WI38 (cell line): Measurements from ENCODE around the gene ASPG.

Source experiments
- H3K4me3 ChIP-seq: 2 replicates; pipeline ENCODE4 v1.5.1; 2011; ENCODE audit warnings: low read depth, mild to moderate bottlenecking, control low read depth, low read length
- TF ChIP-seq, protein P1 (sequence below): IDR thresholded peaks from 2 replicates; pipeline ENCODE4 v1.5.1; 2012; ENCODE audit warnings: low read depth, mild to moderate bottlenecking, control low read depth, low read length

ASPG gene

GRCh38 chr14:104099096-104100041 lies 13.9 kb downstream of the ASPG start:
- TF ChIP-seq, protein P1, sequence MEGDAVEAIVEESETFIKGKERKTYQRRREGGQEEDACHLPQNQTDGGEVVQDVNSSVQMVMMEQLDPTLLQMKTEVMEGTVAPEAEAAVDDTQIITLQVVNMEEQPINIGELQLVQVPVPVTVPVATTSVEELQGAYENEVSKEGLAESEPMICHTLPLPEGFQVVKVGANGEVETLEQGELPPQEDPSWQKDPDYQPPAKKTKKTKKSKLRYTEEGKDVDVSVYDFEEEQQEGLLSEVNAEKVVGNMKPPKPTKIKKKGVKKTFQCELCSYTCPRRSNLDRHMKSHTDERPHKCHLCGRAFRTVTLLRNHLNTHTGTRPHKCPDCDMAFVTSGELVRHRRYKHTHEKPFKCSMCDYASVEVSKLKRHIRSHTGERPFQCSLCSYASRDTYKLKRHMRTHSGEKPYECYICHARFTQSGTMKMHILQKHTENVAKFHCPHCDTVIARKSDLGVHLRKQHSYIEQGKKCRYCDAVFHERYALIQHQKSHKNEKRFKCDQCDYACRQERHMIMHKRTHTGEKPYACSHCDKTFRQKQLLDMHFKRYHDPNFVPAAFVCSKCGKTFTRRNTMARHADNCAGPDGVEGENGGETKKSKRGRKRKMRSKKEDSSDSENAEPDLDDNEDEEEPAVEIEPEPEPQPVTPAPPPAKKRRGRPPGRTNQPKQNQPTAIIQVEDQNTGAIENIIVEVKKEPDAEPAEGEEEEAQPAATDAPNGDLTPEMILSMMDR: no peak
- H3K4me3 ChIP-seq: no peak overlapping the region

DNA sequence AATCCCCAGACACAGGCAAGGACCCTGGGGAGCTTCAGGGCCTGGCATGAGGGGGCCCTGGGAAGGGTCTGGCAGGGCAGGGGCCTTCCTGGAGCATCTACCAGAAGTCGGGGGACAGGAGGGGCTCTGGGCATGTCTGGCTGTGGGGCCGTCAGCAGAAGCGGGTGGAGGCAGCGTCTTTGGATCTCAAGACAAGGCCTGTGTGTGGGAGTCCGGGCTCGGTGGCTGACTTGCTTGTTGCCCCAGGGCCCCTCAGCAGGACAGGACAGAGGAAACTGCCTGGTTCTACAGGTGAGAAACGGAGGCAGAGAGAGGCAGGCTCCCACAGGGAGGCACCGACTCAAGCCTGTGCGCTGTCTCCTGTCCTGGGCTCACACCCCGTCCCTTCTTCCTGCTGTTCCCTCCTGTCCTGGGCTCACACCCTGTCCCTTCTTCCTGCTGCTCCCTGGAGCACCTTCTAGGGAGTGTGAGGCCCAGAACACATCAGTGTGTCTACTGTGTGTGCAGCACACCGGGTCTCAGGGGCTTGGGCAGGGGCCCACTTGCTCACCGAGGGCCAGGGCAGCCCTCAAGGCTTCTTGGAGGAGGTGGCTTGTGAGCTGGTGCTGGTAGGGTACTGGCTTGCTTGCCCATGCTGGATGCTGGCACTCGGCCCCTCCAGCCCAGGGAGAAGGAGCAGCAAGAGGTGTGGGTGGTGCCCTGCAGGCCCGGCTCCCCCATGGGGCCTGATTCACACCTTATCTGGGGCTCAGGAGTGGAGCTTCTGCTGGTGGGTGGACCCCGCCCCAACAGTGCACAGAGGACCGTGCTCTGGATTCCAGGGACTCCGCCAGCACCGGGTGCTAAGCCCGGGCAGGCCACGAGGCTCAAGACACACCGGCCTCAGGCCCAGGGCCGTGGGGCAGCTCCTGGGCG lies 14.9 kb downstream of the ASPG start:
- TF ChIP-seq, protein P1: no peak
- H3K4me3 ChIP-seq: no peak overlapping the region

DNA sequence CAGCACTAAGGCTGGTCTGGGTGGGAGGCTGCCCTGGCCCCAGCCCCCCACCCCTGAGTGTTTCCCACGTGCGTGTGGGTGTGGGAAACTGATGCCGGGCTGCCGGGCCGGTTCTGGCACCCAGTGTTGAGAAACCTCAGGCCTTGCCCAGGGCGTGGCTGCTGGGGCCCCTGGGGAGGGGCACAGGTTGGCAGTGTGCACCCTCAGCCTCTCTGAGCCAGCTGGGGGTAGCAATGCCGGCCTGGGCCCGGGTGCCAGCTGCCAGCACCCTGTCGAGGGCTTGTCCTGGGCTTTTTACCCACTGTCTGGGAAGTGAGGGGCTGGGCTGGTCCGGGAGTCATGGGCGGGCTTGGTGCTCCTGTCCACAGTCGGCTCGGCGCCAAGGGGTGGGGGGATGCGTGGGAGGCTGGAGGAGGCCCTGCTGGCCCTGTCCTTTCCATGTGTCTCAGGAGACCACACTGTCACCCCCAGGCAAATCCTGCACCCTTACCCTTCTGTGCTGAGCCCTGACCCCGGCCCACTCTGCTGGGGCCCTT lies 15.7 kb downstream of the ASPG start:
- TF ChIP-seq, protein P1: no peak
- no peak overlapping the region for H3K4me3 ChIP-seq

- TF ChIP-seq, protein P1: no peak
- H3K4me3 ChIP-seq: no peak overlapping the region
Observed at GRCh38 chr14:104101651-104102281, 16.3 kb downstream of the ASPG start.

DNA sequence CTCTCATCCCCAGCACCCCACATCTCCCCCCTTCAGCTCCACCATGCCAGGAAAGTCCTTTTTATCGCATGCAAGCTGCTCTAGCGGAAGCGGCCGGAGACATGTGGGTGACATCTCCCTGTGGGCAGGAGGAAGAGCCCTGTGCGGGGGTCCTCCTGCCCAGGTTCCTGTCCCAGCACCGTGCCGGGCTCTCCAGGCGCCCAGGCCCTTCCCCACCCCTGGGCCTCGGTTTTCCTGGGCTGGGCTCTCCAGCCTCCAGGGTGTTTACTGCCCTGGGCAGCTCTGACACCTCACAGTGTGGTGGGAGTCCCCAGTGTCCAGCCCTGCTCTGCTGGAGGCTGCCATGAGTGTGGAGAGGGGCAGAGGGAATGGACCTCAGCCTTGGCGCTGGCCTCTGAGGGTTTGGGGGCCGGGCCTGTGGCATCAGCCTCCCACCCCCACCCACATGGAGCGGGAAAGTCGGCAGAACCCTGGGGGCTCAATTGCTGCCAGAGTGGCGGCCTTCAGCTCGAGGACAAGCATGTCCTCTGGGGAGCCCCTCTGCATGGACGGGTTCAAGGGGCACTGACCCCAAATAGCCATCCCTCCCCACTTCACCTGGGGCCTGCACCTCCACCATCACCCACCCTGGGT lies 16.9 kb downstream of the ASPG start:
- TF ChIP-seq, protein P1: no peak
- H3K4me3 ChIP-seq: no peak overlapping the region

GRCh38 chr14:104103061-104103445 lies 17.6 kb downstream of the ASPG start:
- TF ChIP-seq, protein P1: no peak

More at GRCh38 chr14:104103061-104103445, 17.6 kb downstream of the ASPG start:
- H3K4me3 ChIP-seq: no peak overlapping the region
